Right ventricle myocardium superior (tissue), 1 donor: ENCODE data around the gene SOX1. TPM values are rescaled to one million over a fixed set of nuclear protein-coding genes. Genes with fewer than 3 reads are reported as not detected.
A peak's percentile ranks its signal among the peaks of the same experiment; 100 is the strongest.

Source experiments
- ATAC-seq: fragments of 200-7000 bp; cut with Tn5 transposase; one replicate; pipeline ENCODE4 v1.9.1; 2020; ENCODE audit warnings: mild to moderate bottlenecking; ENCODE audit not compliant: poor library complexity
- DNase-seq: peaks from one replicate; pipeline ENCODE4 v3.0.0-alpha.2; 2020
- intact Hi-C: fragments of 100-400 bp; cut with DNase I; formaldehyde crosslinking; loops from one replicate; pipeline ENCODE4 v1.11.2; 2022
- long read RNA-seq: library from polyadenylated mRNA; unstranded; transcript quantifications from one replicate; pipeline ENCODE4 v2.0.0, GENCODE V29; 2021
- total RNA-seq: library from RNA; stranded (reverse); fragmentation: NEBNext Ultra II Directional; extraction: Animal tissue kit (Norgen Biotek cat#: 25700); gene quantifications from one replicate; pipeline ENCODE4 v1.2.1, GENCODE V29; 2021
- donor health status: DM: no; HTN: yes; CAD: no; lungs with severe emphysema.

The SOX1 gene
- not detected for total RNA-seq
- long read RNA-seq = 0 reads

GRCh38 chr13:112067116-112067741 lies at the start of gene SOX1:
Gene SOX1, plus strand, starts transcription at chr13:112067149. Its CDS starts 510 bp downstream, at chr13:112067659.
- ATAC-seq (no peak), DNase-seq (no peak)
- intact Hi-C loops = no loop called here

DNA sequence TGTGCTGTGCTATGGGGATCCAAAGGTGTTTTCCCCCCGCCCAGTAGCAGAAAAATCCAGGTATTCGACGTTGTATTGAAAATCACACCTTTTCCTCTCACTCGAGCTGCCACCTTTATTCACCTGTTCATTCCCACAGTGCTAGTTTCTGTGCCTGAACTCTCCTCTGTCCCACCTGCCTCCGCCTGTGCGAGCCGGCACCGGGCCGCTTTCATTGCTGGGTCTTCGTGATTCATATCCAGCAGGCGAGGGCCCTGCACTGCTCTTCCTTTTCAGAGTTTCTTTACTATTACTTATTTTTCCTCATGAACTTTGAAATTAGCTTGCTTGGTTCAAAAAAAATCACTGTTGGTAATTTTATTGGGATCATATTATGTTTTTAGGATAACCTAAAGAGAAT lies 42.4 kb upstream of the SOX1 start:
- intact Hi-C loops = no loop called here
- DNase-seq (no peak), ATAC-seq (no peak)

DNA sequence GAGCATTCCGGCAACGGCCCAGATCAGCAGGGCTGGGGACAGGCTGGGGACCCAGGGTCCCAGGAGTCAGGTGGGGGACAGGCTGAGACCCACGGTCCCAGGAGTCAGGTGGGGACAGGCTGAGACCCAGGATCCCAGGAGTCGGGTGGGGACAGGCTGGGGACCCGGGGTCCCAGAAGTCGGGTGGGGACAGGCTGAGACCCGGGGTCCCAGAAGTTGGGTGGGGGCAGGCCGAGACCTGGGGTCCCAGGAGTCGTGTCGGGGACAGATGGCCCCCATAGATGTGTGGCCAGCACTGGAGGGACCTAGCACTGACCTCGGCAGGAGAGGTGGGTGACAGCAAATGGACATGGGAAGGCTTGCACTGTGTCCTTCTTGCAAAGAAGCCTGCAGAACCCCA lies 39.7 kb upstream of the SOX1 start:
- ATAC-seq = no peak
- no peak for DNase-seq
- intact Hi-C loops = no loop called here

GRCh38 chr13:112028481-112028880 lies 38.5 kb upstream of the SOX1 start:
- no peak for DNase-seq
- intact Hi-C loops = no loop called here
- ATAC-seq = no peak

GRCh38 chr13:112029143-112029542 lies 37.8 kb upstream of the SOX1 start:
- intact Hi-C loops = no loop called here
- DNase-seq = no peak
- no peak for ATAC-seq

- ATAC-seq (peak; percentile 53), DNase-seq (no peak)
- intact Hi-C loops = no loop called here
These were observed 34.6 kb upstream of the SOX1 start for GRCh38 chr13:112032186-112032993.

- no peak for ATAC-seq
- intact Hi-C loops = no loop called here
- DNase-seq = no peak
These were observed 32.7 kb upstream of the SOX1 start for GRCh38 chr13:112034231-112034630.

GRCh38 chr13:112034846-112035245 lies 32.1 kb upstream of the SOX1 start:
- DNase-seq = no peak
- intact Hi-C loops = no loop called here
- no peak for ATAC-seq

GRCh38 chr13:112042496-112042895 lies 24.5 kb upstream of the SOX1 start:
- ATAC-seq = no peak
- no peak for DNase-seq
- intact Hi-C loops = no loop called here

DNA sequence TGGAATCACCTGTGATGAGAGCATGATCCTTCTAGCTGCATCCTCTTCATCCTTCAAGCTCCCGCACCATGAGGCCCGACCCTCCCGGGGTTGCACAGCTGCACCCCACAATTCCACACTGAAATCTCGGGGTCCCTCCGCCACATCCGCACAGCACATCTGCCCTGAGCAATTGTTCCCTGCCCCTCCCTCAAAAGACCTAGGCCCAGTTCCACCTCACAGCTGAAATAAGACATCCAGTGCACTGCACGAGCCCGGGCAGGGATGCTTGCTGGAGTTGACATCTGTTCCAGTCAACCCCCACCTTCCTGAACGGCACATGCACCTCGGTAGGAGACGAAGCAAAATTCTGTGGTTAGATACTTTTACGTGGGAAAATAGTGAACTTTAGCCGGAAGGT lies 14.7 kb upstream of the SOX1 start:
- DNase-seq (no peak), ATAC-seq (no peak)
- intact Hi-C loops = no loop called here

- DNase-seq (no peak), ATAC-seq (no peak)
- intact Hi-C loops = no loop called here
These were observed 13.7 kb upstream of the SOX1 start for GRCh38 chr13:112053167-112053743.

- no peak for DNase-seq
- no peak for ATAC-seq
- intact Hi-C loops = no loop called here
These were observed 13.0 kb upstream of the SOX1 start for GRCh38 chr13:112053744-112054615.

- intact Hi-C loops = no loop called here
- no peak for ATAC-seq
- no peak for DNase-seq
These were observed 12.3 kb upstream of the SOX1 start for GRCh38 chr13:112054616-112055015.

GRCh38 chr13:112055036-112055914 lies 11.7 kb upstream of the SOX1 start:
- intact Hi-C loops = no loop called here
- ATAC-seq = no peak
- no peak for DNase-seq

- no peak for ATAC-seq
- DNase-seq = no peak
- intact Hi-C loops = no loop called here
These were observed 11.1 kb upstream of the SOX1 start for GRCh38 chr13:112055915-112056269.

- intact Hi-C loops = no loop called here
- DNase-seq = no peak
- no peak for ATAC-seq
These were observed 10.6 kb upstream of the SOX1 start for GRCh38 chr13:112056284-112056727.

- ATAC-seq = no peak
- no peak for DNase-seq
- intact Hi-C loops = no loop called here
These were observed 10.1 kb upstream of the SOX1 start for GRCh38 chr13:112056739-112057438.

GRCh38 chr13:112057439-112057735 lies 9.6 kb upstream of the SOX1 start:
- intact Hi-C loops = no loop called here
- ATAC-seq = no peak
- no peak for DNase-seq
